HCT116 (cell line): Measurements from ENCODE around the gene ARIH2.

ENCODE experiments used
- ATF3 ChIP-seq: IDR thresholded peaks from 2 replicates; pipeline ENCODE4 v1.6.1; 2012
- CTCF ChIP-seq, 3 experiments: fragments of 200-600 bp in 1 of 3; sonication (generic) in 1 of 3; IDR thresholded peaks in 2 of 3; conservative IDR thresholded peaks in 1 of 3; 2 replicates each; pipeline ENCODE4 v1.5.1; 2012 to 2017; ENCODE audit warnings: low read depth in 2 of 3, low read length in 2 of 3, antibody characterized with exemption in 1 of 3, borderline replicate concordance in 1 of 3, control low read depth in 1 of 3, mild to moderate bottlenecking in 1 of 3, mixed read lengths in 1 of 3, mixed run types in 1 of 3, moderate library complexity in 1 of 3; ENCODE audit not compliant: insufficient read depth in 1 of 3
- EGR1 ChIP-seq: IDR thresholded peaks from 2 replicates; pipeline ENCODE4 v1.6.1; 2012; ENCODE audit warnings: low read depth
- EZH2 ChIP-seq: fragments of 200-600 bp; sonication (generic); IDR thresholded peaks from 2 replicates; pipeline ENCODE4 v1.6.1; 2017; ENCODE audit warnings: antibody characterized with exemption, mixed run types
- MAX ChIP-seq: IDR thresholded peaks from 2 replicates; pipeline ENCODE4 v1.6.1; 2012
- POLR2A ChIP-seq: IDR thresholded peaks from 2 replicates; pipeline ENCODE4 v1.7.0; 2011; ENCODE audit warnings: borderline replicate concordance; ENCODE audit not compliant: insufficient read depth, insufficient read length; ENCODE audit errors: extremely low read depth
- RAD21 ChIP-seq: IDR thresholded peaks from 2 replicates; pipeline ENCODE4 v1.6.1; 2012; ENCODE audit warnings: low read depth, mild to moderate bottlenecking
- REST ChIP-seq: IDR thresholded peaks from 2 replicates; pipeline ENCODE4 v1.6.1; 2012; ENCODE audit warnings: low read depth
- YY1 ChIP-seq: IDR thresholded peaks from 2 replicates; pipeline ENCODE4 v1.6.1; 2011; ENCODE audit warnings: low read length, low read depth, moderate library complexity, mild to moderate bottlenecking; ENCODE audit not compliant: insufficient replicate concordance; ENCODE audit errors: extremely low read depth

- TF ChIP-seq CTCF (IDR thresholded peaks at IDR 0.05 in 2 of 3, conservative IDR thresholded peaks at IDR 0.05 in 1 of 3; ENCODE audit: borderline replicate concordance in 1 of 3, insufficient read depth in 1 of 3, low read depth in 2 of 3, low read length in 2 of 3) (no peak), YY1 (no peak), EZH2 (no peak), POLR2A (no peak), RAD21 (no peak), REST (no peak), ATF3 (no peak), EGR1 (no peak), MAX (no peak)
These were observed 89.3 kb downstream of the ARIH2 start for GRCh38 chr3:49007771-49008528.
